Measurements from ENCODE around the gene RBM47. TPM values are rescaled to one million over a fixed set of nuclear protein-coding genes. Genes with fewer than 3 reads are reported as not detected.

Gene RBM47
- total and polyA plus RNA-seq, 10 of the 15 experiments (the other 5 are each of a cell fraction or from before 2014, with no cell fraction given), result 7.9 to 45.0 (median 28.7) TPM

GRCh38 chr4:40586034-40586433 lies 43.6 kb downstream of the RBM47 start (continued):
- TF ChIP-seq, protein P1, sequence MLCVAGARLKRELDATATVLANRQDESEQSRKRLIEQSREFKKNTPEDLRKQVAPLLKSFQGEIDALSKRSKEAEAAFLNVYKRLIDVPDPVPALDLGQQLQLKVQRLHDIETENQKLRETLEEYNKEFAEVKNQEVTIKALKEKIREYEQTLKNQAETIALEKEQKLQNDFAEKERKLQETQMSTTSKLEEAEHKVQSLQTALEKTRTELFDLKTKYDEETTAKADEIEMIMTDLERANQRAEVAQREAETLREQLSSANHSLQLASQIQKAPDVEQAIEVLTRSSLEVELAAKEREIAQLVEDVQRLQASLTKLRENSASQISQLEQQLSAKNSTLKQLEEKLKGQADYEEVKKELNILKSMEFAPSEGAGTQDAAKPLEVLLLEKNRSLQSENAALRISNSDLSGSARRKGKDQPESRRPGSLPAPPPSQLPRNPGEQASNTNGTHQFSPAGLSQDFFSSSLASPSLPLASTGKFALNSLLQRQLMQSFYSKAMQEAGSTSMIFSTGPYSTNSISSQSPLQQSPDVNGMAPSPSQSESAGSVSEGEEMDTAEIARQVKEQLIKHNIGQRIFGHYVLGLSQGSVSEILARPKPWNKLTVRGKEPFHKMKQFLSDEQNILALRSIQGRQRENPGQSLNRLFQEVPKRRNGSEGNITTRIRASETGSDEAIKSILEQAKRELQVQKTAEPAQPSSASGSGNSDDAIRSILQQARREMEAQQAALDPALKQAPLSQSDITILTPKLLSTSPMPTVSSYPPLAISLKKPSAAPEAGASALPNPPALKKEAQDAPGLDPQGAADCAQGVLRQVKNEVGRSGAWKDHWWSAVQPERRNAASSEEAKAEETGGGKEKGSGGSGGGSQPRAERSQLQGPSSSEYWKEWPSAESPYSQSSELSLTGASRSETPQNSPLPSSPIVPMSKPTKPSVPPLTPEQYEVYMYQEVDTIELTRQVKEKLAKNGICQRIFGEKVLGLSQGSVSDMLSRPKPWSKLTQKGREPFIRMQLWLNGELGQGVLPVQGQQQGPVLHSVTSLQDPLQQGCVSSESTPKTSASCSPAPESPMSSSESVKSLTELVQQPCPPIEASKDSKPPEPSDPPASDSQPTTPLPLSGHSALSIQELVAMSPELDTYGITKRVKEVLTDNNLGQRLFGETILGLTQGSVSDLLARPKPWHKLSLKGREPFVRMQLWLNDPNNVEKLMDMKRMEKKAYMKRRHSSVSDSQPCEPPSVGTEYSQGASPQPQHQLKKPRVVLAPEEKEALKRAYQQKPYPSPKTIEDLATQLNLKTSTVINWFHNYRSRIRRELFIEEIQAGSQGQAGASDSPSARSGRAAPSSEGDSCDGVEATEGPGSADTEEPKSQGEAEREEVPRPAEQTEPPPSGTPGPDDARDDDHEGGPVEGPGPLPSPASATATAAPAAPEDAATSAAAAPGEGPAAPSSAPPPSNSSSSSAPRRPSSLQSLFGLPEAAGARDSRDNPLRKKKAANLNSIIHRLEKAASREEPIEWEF (IDR thresholded peaks at IDR 0.05; ENCODE audit: insufficient replicate concordance, low read depth, low read length), result no peak
- TF ChIP-seq, protein P2, sequence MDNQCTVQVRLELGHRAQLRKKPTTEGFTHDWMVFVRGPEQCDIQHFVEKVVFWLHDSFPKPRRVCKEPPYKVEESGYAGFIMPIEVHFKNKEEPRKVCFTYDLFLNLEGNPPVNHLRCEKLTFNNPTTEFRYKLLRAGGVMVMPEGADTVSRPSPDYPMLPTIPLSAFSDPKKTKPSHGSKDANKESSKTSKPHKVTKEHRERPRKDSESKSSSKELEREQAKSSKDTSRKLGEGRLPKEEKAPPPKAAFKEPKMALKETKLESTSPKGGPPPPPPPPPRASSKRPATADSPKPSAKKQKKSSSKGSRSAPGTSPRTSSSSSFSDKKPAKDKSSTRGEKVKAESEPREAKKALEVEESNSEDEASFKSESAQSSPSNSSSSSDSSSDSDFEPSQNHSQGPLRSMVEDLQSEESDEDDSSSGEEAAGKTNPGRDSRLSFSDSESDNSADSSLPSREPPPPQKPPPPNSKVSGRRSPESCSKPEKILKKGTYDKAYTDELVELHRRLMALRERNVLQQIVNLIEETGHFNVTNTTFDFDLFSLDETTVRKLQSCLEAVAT (IDR thresholded peaks at IDR 0.05), result no peak
- TF ChIP-seq ESRRA (IDR thresholded peaks at IDR 0.05; ENCODE audit: low read length) (no peak), SIX5 (IDR thresholded peaks at IDR 0.05; ENCODE audit: low read depth, low read length, severe bottlenecking) (no peak), YY1 (IDR thresholded peaks at IDR 0.05; ENCODE audit: low read depth, low read length) (no peak), POU2F2 (IDR thresholded peaks at IDR 0.05; ENCODE audit: borderline replicate concordance, low read depth, low read length) (no peak), NFXL1 (IDR thresholded peaks at IDR 0.05; ENCODE audit: borderline replicate concordance) (no peak), IKZF1 (conservative IDR thresholded peaks at IDR 0.05) (no peak), STAT3 (IDR thresholded peaks at IDR 0.05; ENCODE audit: low read depth, low read length) (no peak), SREBF2 (IDR thresholded peaks at IDR 0.05; ENCODE audit: low read length) (no peak), E2F8 (IDR thresholded peaks at IDR 0.05; ENCODE audit: low read depth, partially characterized antibody) (no peak)

All from GM12878 (cell line).